GM19397 (cell line): ENCODE results near the gene FAM25G.

Experiments
- ATAC-seq: cut with Tn5 transposase; IDR thresholded peaks from one replicate; pipeline ENCODE4 v1.9.1; 2021; ENCODE audit warnings: mild to moderate bottlenecking, moderate library complexity; ENCODE audit not compliant: unreplicated experiment

FAM25G gene

GRCh38 chr10:47449102-47449978, 42.2 kb downstream of the FAM25G start:
- ATAC-seq, result no peak

- ATAC-seq, result no peak
Measured at GRCh38 chr10:47447705-47448104, 43.8 kb downstream of the FAM25G start.

DNA sequence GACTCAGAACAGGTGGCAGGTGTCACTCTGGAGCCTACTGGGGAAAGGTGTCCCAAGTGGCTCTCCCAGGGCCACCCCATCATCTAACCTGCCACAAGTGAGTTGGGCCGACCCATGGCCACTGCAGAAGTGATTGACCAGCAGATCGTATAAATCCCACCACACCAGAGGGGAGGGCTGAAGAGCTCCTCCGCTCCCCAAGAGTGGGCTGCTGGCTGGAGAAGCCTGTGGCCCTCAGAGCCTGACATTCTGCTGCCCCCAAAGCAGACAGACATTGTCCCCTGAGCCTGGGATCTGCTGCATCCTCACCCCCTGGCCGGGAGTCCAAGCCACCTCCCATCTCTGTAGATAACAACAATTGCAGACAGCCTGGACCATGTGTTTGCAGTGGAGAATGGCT, 44.3 kb downstream of the FAM25G start:
- ATAC-seq, result no peak

DNA sequence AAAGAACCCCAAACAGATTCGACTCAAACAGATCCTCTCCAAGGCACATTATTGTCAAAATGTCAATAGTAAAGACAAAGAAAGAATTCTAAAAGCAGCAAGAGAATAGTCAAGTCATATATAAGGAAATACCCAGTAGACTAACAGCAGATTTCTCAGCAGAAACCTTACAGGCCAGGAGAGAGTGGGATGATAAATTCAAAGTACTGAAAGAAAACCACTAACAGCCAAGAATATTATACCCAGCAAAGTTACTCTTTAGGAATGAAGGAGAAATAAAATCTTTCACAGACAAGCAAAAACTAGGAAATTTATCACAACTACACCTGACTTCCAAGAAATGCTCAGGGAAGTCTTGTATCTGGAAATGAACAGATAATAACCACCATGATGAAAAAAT, 45.8 kb downstream of the FAM25G start:
- no peak for ATAC-seq

- no peak for ATAC-seq
Measured at GRCh38 chr10:47444047-47444446, 47.5 kb downstream of the FAM25G start.

DNA sequence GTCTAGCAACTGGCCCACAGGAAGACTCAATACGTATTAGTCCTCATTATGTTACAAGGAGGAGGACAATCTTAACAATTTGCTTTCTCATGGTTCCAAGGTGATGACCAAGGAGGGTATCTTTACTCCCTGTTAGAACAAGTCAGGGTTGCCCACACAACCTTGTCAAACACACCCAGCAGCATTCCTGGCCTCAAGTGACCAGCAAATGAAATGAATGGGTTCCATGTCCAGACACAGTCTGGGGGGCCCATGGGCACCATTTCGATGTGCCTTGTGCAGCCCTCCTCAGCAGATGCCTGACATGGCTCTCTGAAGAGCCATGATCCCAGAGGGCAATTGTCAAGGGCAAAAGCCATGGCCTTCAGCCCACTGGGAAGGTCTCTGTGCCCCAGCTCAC, 48.4 kb downstream of the FAM25G start:
- ATAC-seq, result no peak

DNA sequence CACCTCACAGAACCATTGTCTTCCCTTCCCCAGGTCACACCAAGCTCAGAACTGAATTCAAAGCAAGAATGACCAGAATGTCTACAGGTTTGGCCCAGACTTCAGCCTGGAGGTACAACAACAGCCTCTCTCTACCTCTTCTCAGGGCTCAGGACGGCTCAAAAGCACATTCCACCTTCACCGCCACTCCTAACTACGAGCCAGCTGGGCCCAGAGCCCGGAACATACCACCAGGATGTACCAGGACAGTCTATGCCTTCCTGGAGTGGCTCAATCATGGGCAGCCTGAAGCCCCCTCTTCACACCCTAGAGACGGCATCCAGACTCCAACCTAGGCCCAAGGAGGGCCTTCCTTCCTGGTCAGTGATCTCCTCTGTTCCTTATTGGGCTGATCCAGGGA, 49.1 kb downstream of the FAM25G start:
- ATAC-seq, result no peak

GRCh38 chr10:47441938-47442337, 49.6 kb downstream of the FAM25G start:
- no peak for ATAC-seq

DNA sequence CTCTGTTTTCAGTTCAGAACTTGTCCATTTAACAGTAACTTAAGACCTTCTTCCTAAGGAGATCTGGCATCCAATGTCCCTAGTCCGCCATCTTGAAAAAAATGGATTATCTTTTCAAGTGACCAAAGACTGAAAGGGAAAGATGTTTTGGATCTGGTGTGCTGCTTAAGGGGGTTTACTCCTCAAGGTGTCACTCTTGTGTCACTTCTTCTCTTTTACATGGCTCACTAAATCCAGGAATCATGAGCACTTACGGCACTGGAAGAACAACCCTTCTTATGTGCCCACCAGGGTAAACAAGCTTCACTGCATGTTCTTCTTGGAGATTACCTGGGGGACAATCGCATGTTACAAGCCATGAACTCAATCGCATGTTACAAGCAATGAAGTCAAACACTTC, 51.3 kb downstream of the FAM25G start:
- no peak for ATAC-seq

DNA sequence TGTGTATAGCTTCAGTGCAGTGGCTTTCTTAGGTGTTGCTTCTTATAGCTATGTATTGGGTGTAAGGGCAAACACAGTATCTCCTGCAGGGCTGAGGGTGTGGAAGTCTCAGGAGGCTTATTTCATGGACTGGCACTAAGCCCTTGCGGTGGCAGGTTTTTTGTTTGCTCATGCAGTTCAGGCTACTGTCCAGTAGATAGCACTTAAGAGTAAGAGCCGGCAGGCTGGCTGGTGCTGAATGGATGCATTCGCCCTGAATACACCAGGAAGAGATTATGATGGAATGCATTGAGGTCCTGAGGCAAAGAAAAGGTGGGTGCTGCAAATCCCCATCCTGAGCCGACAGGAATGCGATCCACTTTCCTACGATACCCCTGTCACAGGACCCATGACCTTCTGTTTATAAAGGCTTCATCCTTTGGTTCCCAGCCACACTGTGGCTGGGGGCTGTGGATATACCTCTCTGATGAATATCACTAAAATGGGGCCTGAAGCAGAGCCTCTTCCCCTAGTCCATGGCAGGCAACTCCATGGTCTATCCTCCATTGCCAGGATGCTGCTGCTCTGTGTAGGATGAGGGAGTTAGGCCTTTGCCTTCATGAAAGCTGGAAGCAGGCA, 52.5 kb downstream of the FAM25G start:
- no peak for ATAC-seq
